Measurements from ENCODE around the gene FNDC1.
"Not testable (repeated sequence)": the region's sequence is repeated elsewhere in the genome, so short reads cannot be mapped to it uniquely, and the experiment has no call there.

Gene FNDC1

GRCh38 chr6:159169193-159169555 lies at the start of gene FNDC1:
FNDC1 (plus strand) TSS chr6:159169400; CDS start chr6:159169597, 197 bp downstream.
- peaks cover 10% of the 10 kb centered on the region for H3K4me1 Mint-ChIP-seq (ENCODE audit: low read depth)

GRCh38 chr6:159119791-159120190 lies 49.4 kb upstream of the FNDC1 start:
- peaks cover 2% of the 10 kb centered on the region for H3K36me3 Mint-ChIP-seq (ENCODE audit: low read depth)
- no peaks in the 10 kb centered on the region for H3K9me3 Mint-ChIP-seq
- H3K27ac Mint-ChIP-seq = no peak overlapping the region
- peaks cover 2% of the 10 kb centered on the region for H3K4me1 Mint-ChIP-seq (ENCODE audit: low read depth)
- H3K27me3 Mint-ChIP-seq (ENCODE audit: low read depth) = peaks cover 29% of the 10 kb centered on the region
- H3K4me3 Mint-ChIP-seq = no peak overlapping the region

More at GRCh38 chr6:159169193-159169555, at the start of gene FNDC1:
- H3K27ac Mint-ChIP-seq = no peak within 1 kb of the TSS
- H3K4me3 Mint-ChIP-seq = peak within 1 kb of the TSS; percentile 59
- peaks cover 91% of the 10 kb centered on the region for H3K27me3 Mint-ChIP-seq (ENCODE audit: low read depth)
- no peaks in the 10 kb centered on the region for H3K9me3 Mint-ChIP-seq
- H3K36me3 Mint-ChIP-seq (ENCODE audit: low read depth) = no peaks in the 10 kb centered on the region

GRCh38 chr6:159121486-159121885 lies 47.7 kb upstream of the FNDC1 start:
- no peak overlapping the region for H3K27ac Mint-ChIP-seq

DNA sequence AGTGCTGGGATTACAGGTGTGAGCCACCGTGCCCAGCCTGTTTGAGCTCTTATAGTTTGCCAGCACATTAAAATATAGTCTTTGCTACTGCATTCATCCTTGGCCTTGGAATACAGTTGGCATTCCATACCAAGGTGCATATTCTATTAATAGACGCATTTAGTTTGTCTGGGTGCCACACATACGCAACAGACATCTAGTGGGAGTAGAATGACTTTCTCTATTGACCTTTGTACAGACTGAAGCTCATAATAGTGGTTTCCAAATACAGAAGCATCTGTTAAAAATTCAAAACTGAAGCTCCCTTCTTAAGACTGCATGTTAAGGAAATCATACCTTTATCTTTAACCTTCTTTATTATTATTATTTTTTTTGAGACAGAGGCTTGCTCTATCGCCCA lies 46.7 kb upstream of the FNDC1 start:
- Mint-ChIP-seq H3K27me3 (ENCODE audit: low read depth) (peaks cover 37% of the 10 kb centered on the region), H3K36me3 (ENCODE audit: low read depth) (peaks cover 2% of the 10 kb centered on the region), H3K4me1 (ENCODE audit: low read depth) (no peaks in the 10 kb centered on the region), H3K4me3 (no peak overlapping the region), H3K27ac (no peak overlapping the region), H3K9me3 (no peaks in the 10 kb centered on the region)

More at GRCh38 chr6:159121486-159121885, 47.7 kb upstream of the FNDC1 start:
- H3K9me3 Mint-ChIP-seq = no peaks in the 10 kb centered on the region
- no peaks in the 10 kb centered on the region for H3K4me1 Mint-ChIP-seq (ENCODE audit: low read depth)
- peaks cover 2% of the 10 kb centered on the region for H3K36me3 Mint-ChIP-seq (ENCODE audit: low read depth)
- peaks cover 37% of the 10 kb centered on the region for H3K27me3 Mint-ChIP-seq (ENCODE audit: low read depth)
- H3K4me3 Mint-ChIP-seq = no peak overlapping the region

DNA sequence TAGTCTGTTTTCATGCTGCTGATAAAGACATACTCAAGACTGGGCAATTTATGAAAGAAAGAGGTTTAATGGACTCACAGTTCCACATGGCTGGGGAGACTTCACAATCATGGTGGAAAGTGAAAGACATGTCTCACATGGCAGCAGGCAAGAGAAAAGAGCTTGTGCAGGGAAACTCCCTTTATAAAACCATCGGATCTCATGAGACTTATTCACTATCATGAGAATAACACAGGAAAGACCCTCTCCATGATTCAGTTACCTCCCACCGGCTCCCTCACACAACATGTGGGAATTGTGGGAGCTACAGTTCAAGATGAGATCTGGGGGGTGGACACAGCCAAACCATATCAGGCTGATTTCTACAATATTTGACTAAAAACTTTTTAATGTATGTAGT lies 45.4 kb upstream of the FNDC1 start:
- H3K4me1 Mint-ChIP-seq (ENCODE audit: low read depth); H3K9me3 Mint-ChIP-seq; H3K36me3 Mint-ChIP-seq (ENCODE audit: low read depth); H3K4me3 Mint-ChIP-seq; H3K27ac Mint-ChIP-seq: not testable (repeated sequence)
- peaks cover 37% of the 10 kb centered on the region for H3K27me3 Mint-ChIP-seq (ENCODE audit: low read depth)

DNA sequence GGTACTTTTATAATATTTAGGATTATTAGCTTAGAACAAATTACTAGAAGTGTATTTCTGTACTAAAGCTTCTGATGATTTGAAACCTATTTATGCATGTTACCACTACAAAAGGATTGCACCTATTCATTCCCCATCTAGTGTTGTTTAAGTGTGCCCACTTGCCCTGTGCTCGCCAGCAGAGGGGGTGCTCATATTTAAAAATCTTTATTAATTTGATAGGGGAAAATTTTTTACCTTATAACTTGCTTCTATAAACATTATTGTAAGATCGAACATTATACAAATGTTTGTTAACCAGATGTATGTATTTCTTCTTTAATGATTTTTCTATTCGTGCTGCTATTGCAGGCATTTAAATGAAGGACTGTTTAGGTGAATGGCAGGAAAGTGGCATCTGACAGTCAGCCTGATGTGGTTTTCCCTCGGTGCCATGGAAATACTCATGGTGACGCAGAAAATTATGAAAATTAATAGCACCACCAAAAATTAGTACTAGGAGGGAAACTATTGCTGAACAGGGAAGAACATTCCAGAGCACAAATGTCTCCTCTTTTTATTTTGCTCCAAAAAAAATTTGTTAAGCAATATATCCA lies 44.1 kb upstream of the FNDC1 start:
- Mint-ChIP-seq H3K27me3 (ENCODE audit: low read depth) (peaks cover 37% of the 10 kb centered on the region), H3K27ac (no peak overlapping the region), H3K4me1 (ENCODE audit: low read depth) (no peaks in the 10 kb centered on the region), H3K36me3 (ENCODE audit: low read depth) (no peaks in the 10 kb centered on the region), H3K4me3 (no peak overlapping the region), H3K9me3 (no peaks in the 10 kb centered on the region)

DNA sequence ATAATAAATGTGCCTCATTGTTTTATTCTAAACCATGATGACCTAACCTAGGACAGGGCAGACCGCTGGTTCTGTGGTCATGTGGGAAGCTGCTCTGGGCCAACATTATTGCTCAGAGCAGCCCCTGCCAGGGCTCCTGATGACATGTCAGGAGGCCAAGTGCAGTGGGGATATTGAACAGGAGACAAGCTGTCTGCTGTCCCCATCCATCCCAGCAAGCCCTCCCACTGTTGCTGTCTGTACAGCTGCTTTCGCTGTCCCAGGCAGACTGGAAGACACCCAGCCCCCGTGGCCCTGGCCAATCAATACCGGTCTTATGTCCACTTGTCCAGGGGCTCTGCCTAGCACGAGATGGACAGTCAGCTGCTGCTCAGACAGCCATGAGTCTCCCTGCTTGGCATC lies 43.2 kb upstream of the FNDC1 start:
- H3K9me3 Mint-ChIP-seq = no peaks in the 10 kb centered on the region
- H3K4me3 Mint-ChIP-seq = no peak overlapping the region
- H3K4me1 Mint-ChIP-seq (ENCODE audit: low read depth) = no peaks in the 10 kb centered on the region
- H3K36me3 Mint-ChIP-seq (ENCODE audit: low read depth) = no peaks in the 10 kb centered on the region
- H3K27ac Mint-ChIP-seq = no peak overlapping the region
- peaks cover 33% of the 10 kb centered on the region for H3K27me3 Mint-ChIP-seq (ENCODE audit: low read depth)

GRCh38 chr6:159126590-159126989 lies 42.6 kb upstream of the FNDC1 start:
- H3K4me1 Mint-ChIP-seq (ENCODE audit: low read depth) = no peaks in the 10 kb centered on the region
- H3K9me3 Mint-ChIP-seq = no peaks in the 10 kb centered on the region
- H3K36me3 Mint-ChIP-seq (ENCODE audit: low read depth) = no peaks in the 10 kb centered on the region
- peaks cover 28% of the 10 kb centered on the region for H3K27me3 Mint-ChIP-seq (ENCODE audit: low read depth)
- H3K27ac Mint-ChIP-seq = no peak overlapping the region
- no peak overlapping the region for H3K4me3 Mint-ChIP-seq

GRCh38 chr6:159127701-159128100 lies 41.5 kb upstream of the FNDC1 start:
- Mint-ChIP-seq H3K36me3 (ENCODE audit: low read depth) (no peaks in the 10 kb centered on the region), H3K9me3 (no peaks in the 10 kb centered on the region), H3K27me3 (ENCODE audit: low read depth) (peaks cover 22% of the 10 kb centered on the region), H3K4me1 (ENCODE audit: low read depth) (no peaks in the 10 kb centered on the region), H3K4me3 (no peak overlapping the region), H3K27ac (no peak overlapping the region)

- no peaks in the 10 kb centered on the region for H3K36me3 Mint-ChIP-seq (ENCODE audit: low read depth)
- no peaks in the 10 kb centered on the region for H3K4me1 Mint-ChIP-seq (ENCODE audit: low read depth)
- H3K27me3 Mint-ChIP-seq (ENCODE audit: low read depth) = peaks cover 13% of the 10 kb centered on the region
- no peak overlapping the region for H3K27ac Mint-ChIP-seq
- H3K9me3 Mint-ChIP-seq = no peaks in the 10 kb centered on the region
- H3K4me3 Mint-ChIP-seq = no peak overlapping the region
These were observed 40.2 kb upstream of the FNDC1 start for GRCh38 chr6:159128978-159129377.

DNA sequence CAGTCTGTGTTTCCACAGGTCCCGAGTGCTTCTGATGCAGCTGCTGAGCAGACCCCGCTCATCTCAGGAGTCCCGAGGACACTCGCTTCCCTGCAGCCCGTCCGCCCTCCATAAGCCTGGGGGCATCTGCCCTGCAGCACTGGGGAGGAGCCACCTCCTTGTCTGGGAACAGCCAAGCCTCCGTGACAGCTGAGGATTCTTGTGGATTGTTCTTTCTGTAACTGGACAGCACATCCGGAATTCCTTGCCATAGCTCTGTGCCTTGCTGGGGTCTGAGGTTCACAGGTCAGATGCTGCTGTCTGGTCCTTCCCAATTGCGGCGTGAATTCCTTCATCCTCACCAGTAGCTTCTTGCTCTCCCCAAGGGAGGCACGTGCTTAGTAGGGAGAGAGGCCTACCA lies 38.4 kb upstream of the FNDC1 start:
- no peaks in the 10 kb centered on the region for H3K9me3 Mint-ChIP-seq
- no peak overlapping the region for H3K4me3 Mint-ChIP-seq
- peaks cover 5% of the 10 kb centered on the region for H3K4me1 Mint-ChIP-seq (ENCODE audit: low read depth)
- H3K27ac Mint-ChIP-seq = no peak overlapping the region
- H3K27me3 Mint-ChIP-seq (ENCODE audit: low read depth) = peaks cover 7% of the 10 kb centered on the region
- no peaks in the 10 kb centered on the region for H3K36me3 Mint-ChIP-seq (ENCODE audit: low read depth)

- Mint-ChIP-seq H3K4me1 (ENCODE audit: low read depth) (peaks cover 5% of the 10 kb centered on the region), H3K9me3 (no peaks in the 10 kb centered on the region), H3K27ac (no peak overlapping the region), H3K36me3 (ENCODE audit: low read depth) (no peaks in the 10 kb centered on the region), H3K4me3 (no peak overlapping the region), H3K27me3 (ENCODE audit: low read depth) (peaks cover 11% of the 10 kb centered on the region)
These were observed 37.5 kb upstream of the FNDC1 start for GRCh38 chr6:159131709-159132108.

DNA sequence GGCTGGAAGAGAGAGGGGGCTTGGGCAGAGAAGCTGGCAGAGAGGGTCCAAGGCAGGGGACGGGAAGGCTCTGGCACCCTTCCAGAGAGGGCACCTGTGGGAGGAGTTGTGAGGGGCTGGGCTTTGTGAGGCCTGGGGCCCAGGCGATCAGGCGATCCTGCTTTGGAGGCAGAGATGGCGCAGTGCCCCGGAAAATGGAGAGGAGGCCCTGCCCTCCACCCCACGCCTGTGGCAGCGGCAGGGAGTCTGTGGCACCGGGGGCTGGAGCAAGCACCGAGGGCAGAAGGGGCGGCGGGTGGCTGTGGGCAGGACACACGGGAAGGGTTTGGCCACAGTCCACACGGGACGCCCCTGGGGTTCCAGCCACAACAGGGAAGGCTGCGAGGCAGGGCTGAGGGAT lies 36.5 kb upstream of the FNDC1 start:
- no peak overlapping the region for H3K4me3 Mint-ChIP-seq
- no peaks in the 10 kb centered on the region for H3K36me3 Mint-ChIP-seq (ENCODE audit: low read depth)
- no peak overlapping the region for H3K27ac Mint-ChIP-seq
- H3K4me1 Mint-ChIP-seq (ENCODE audit: low read depth) = peaks cover 5% of the 10 kb centered on the region
- no peaks in the 10 kb centered on the region for H3K9me3 Mint-ChIP-seq
- H3K27me3 Mint-ChIP-seq (ENCODE audit: low read depth) = peaks cover 20% of the 10 kb centered on the region

DNA sequence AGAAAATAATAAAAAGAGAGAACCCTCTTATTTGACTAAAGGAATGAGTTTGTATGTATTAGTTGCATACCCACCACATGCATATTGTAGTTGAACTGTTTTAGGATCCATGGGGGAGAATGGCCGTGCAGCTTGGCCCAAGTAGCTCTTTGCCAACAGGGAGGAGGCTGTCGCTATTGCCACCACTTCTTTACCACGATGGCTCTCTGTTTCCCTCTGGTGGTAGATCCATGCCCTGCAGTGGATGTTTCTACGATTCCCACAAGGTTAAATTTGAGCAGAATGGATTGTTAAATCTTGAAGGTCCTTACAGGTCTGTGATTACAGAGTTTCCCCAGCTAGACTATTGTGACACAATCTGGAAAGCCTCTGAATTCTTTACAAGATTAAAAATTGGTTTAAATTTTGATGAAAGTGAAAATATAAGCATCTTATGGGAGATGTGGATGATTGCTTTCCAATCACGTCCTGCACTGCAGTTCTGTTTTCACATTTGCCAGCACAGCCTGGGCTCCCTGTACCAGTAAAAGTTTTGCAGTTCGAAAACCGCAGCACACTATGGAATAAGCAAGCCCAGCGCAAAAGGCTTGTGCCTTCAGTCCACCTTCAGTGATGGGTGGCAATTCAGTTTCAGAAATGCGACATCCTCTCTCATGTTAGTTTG lies 34.4 kb upstream of the FNDC1 start:
- Mint-ChIP-seq H3K9me3 (no peaks in the 10 kb centered on the region), H3K4me3 (no peak overlapping the region), H3K36me3 (ENCODE audit: low read depth) (no peaks in the 10 kb centered on the region), H3K27ac (no peak overlapping the region), H3K27me3 (ENCODE audit: low read depth) (peaks cover 36% of the 10 kb centered on the region), H3K4me1 (ENCODE audit: low read depth) (peaks cover 5% of the 10 kb centered on the region)

- peaks cover 13% of the 10 kb centered on the region for H3K9me3 Mint-ChIP-seq
- peaks cover 5% of the 10 kb centered on the region for H3K4me1 Mint-ChIP-seq (ENCODE audit: low read depth)
- H3K36me3 Mint-ChIP-seq (ENCODE audit: low read depth) = no peaks in the 10 kb centered on the region
- peaks cover 36% of the 10 kb centered on the region for H3K27me3 Mint-ChIP-seq (ENCODE audit: low read depth)
- no peak overlapping the region for H3K27ac Mint-ChIP-seq
- H3K4me3 Mint-ChIP-seq = no peak overlapping the region
These were observed 31.5 kb upstream of the FNDC1 start for GRCh38 chr6:159137676-159138075.
